GM13976 (cell line): Measurements from ENCODE around the gene SMC4.
"Not testable (repeated sequence)": the region's sequence is repeated elsewhere in the genome, so short reads cannot be mapped to it uniquely, and the experiment has no call there.

Source experiments
- DNase-seq: peaks from one replicate; pipeline ENCODE4 v3.0.0; 2012; ENCODE audit warnings: low spot score
- CTCF ChIP-seq: IDR thresholded peaks from 2 replicates; pipeline ENCODE4 v1.5.1; 2012; ENCODE audit warnings: borderline replicate concordance, mild to moderate bottlenecking; ENCODE audit not compliant: insufficient read depth; ENCODE audit errors: extremely low read depth, missing control alignments, control extremely low read depth
- in situ Hi-C: fragments of 300-500 bp; cut with MboI; formaldehyde crosslinking; loops from one replicate; pipeline ENCODE4 v1.12.0; 2022; ENCODE audit warnings: low sequenced_read_pairs, mixed read lengths, inconsistent platforms; ENCODE audit not compliant: unreplicated experiment

SMC4 gene

GRCh38 chr3:160448845-160449635, 49.6 kb downstream of the SMC4 start:
- no peak for TF ChIP-seq CTCF
- in situ Hi-C loops = no loop called here
- peak; percentile 71 for DNase-seq

- in situ Hi-C loops = no loop called here
- peak; percentile 4 for TF ChIP-seq CTCF
- peak; percentile 100 for DNase-seq
Measured at GRCh38 chr3:160449636-160450598, 50.5 kb downstream of the SMC4 start, which contains the start of gene TRIM59. Gene TRIM59, minus strand, starts transcription at chr3:160449786. Its CDS starts 10,603 bp downstream, at chr3:160439183.

GRCh38 chr3:160450846-160451245, 51.4 kb downstream of the SMC4 start:
- in situ Hi-C loops = no loop called here
- no peak for DNase-seq
- TF ChIP-seq CTCF = no peak

- in situ Hi-C loops = no loop called here
Measured at GRCh38 chr3:160451602-160452001, 52.2 kb downstream of the SMC4 start.

GRCh38 chr3:160452251-160452650, 52.8 kb downstream of the SMC4 start:
- in situ Hi-C loops, DNase-seq: not testable (repeated sequence)

More at GRCh38 chr3:160451602-160452001, 52.2 kb downstream of the SMC4 start:
- TF ChIP-seq CTCF = no peak
- DNase-seq = no peak

GRCh38 chr3:160454995-160455394, 55.5 kb downstream of the SMC4 start:
- DNase-seq = no peak
- no peak for TF ChIP-seq CTCF
- in situ Hi-C loops = no loop called here
